KMS-11 (cell line): Measurements from ENCODE around the gene MYO18A.

Experiments
- H2AFZ ChIP-seq: fragments of 200-600 bp; sonication (generic); 2 replicates; pipeline ENCODE4 v1.6.1; 2016; ENCODE audit warnings: antibody characterized with exemption, mixed run types, low read depth
- H3K27ac ChIP-seq: fragments of 200-600 bp; sonication (generic); 2 replicates; pipeline ENCODE4 v1.6.1; 2016; ENCODE audit warnings: mild to moderate bottlenecking, mixed run types
- H3K27me3 ChIP-seq: fragments of 200-600 bp; sonication (generic); 2 replicates; pipeline ENCODE4 v1.6.1; 2017; ENCODE audit warnings: mild to moderate bottlenecking, low read depth, mixed run types, moderate library complexity; ENCODE audit not compliant: insufficient read depth
- H3K36me3 ChIP-seq: fragments of 200-600 bp; sonication (generic); 2 replicates; pipeline ENCODE4 v1.6.1; 2017; ENCODE audit warnings: mild to moderate bottlenecking, mixed run types; ENCODE audit not compliant: insufficient read depth
- H3K4me1 ChIP-seq: fragments of 200-600 bp; sonication (generic); 2 replicates; pipeline ENCODE4 v1.6.1; 2016; ENCODE audit warnings: mild to moderate bottlenecking, low read depth, mixed run types; ENCODE audit not compliant: poor library complexity, severe bottlenecking
- H3K4me2 ChIP-seq: fragments of 200-600 bp; sonication (generic); 2 replicates; pipeline ENCODE4 v1.7.0; 2016; ENCODE audit warnings: mild to moderate bottlenecking, mixed run types
- H3K4me3 ChIP-seq: fragments of 200-600 bp; sonication (generic); IDR thresholded peaks from 2 replicates; pipeline ENCODE4 v1.6.1; 2017; ENCODE audit warnings: low read depth, low read length, mixed read lengths; ENCODE audit not compliant: insufficient read depth
- H3K79me2 ChIP-seq: fragments of 200-600 bp; sonication (generic); 2 replicates; pipeline ENCODE4 v1.6.1; 2016; ENCODE audit warnings: low read depth, mixed run types; ENCODE audit not compliant: insufficient read depth
- H3K9ac ChIP-seq: fragments of 200-600 bp; sonication (generic); 2 replicates; pipeline ENCODE4 v1.6.1; 2016; ENCODE audit warnings: mild to moderate bottlenecking, mixed run types
- H4K20me1 ChIP-seq: fragments of 200-600 bp; sonication (generic); 2 replicates; pipeline ENCODE4 v1.6.1; 2016; ENCODE audit warnings: mild to moderate bottlenecking, mixed run types; ENCODE audit not compliant: insufficient read depth
- TF ChIP-seq, protein P1 (sequence below): fragments of 200-600 bp; sonication (generic); conservative IDR thresholded peaks from 2 replicates; pipeline ENCODE4 v1.6.1; 2017; ENCODE audit warnings: low read depth, mild to moderate bottlenecking, antibody characterized with exemption, low read length, moderate library complexity, mixed read lengths

The MYO18A gene

DNA sequence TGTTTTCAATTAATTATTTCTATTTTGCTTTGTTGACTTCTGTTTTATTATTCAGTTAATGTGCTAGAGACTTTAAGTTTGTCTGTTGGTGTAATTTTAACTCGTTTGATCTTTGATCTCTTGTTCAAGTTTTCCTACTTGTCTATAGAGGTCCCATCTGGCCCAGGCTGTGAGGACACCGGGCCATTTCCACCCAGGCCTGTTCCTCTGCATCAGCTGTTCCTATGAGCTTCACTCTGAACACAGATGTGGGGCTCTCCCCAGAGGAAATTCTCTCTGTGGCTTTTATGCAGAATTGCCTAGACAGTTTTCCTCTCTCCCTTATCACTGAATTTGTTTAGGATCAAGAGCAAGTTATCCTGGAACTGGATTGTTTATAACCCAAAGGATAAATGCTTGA is 44.7 kb downstream of the MYO18A start:
- TF ChIP-seq, protein P1, sequence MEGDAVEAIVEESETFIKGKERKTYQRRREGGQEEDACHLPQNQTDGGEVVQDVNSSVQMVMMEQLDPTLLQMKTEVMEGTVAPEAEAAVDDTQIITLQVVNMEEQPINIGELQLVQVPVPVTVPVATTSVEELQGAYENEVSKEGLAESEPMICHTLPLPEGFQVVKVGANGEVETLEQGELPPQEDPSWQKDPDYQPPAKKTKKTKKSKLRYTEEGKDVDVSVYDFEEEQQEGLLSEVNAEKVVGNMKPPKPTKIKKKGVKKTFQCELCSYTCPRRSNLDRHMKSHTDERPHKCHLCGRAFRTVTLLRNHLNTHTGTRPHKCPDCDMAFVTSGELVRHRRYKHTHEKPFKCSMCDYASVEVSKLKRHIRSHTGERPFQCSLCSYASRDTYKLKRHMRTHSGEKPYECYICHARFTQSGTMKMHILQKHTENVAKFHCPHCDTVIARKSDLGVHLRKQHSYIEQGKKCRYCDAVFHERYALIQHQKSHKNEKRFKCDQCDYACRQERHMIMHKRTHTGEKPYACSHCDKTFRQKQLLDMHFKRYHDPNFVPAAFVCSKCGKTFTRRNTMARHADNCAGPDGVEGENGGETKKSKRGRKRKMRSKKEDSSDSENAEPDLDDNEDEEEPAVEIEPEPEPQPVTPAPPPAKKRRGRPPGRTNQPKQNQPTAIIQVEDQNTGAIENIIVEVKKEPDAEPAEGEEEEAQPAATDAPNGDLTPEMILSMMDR = no peak
- Histone ChIP-seq H3K79me2 (no peaks in the 10 kb centered on the region; the same call in 1 of the 2 replicates), H3K4me2 (no peak overlapping the region), H3K27ac (no peak overlapping the region), H3K9ac (no peak overlapping the region), H2AFZ (no peak overlapping the region), H4K20me1 (no peaks in the 10 kb centered on the region), H3K4me3 (no peak overlapping the region), H3K4me1 (peaks cover 16% of the 10 kb centered on the region), H3K27me3 (no peaks in the 10 kb centered on the region), H3K36me3 (no peaks in the 10 kb centered on the region)

DNA sequence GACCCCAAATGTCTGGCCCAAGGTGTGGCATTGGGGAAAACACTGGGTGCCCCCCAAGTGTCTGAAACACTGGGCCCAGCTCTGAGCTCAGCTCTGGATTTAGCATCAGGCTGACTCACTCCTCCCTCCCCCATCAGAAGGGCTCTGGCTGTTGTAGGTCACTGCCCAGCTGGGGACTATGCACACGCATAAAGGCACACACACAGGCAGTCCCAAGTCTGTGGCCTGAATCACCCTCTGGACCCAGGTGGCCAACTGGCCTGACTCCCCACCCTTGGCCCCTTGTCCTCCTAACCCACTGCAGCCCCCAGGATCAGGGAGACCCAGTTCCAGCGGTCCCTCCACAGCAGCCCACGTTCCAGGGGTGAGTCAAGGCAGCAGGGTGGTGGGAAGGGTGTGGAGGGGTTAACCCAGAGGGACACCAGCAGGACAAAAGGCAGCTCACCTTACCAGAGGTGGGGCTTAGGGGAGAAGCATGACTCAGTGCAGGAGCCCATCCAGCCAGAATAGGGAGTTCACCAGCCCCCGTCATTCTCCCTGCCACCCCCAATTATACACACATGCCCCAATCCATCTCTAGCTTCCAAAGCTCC is 47.0 kb downstream of the MYO18A start:
- H2AFZ ChIP-seq = no peak overlapping the region
- H3K4me3 ChIP-seq = no peak overlapping the region
- no peak overlapping the region for H3K9ac ChIP-seq
- H3K27me3 ChIP-seq = no peaks in the 10 kb centered on the region
- no peaks in the 10 kb centered on the region for H4K20me1 ChIP-seq
- no peaks in the 10 kb centered on the region; the same call in 1 of the 2 replicates for H3K79me2 ChIP-seq
- H3K27ac ChIP-seq = no peak overlapping the region
- H3K4me1 ChIP-seq = peaks cover 8% of the 10 kb centered on the region
- no peak overlapping the region for H3K4me2 ChIP-seq
- TF ChIP-seq, protein P1 = no peak
- H3K36me3 ChIP-seq = no peaks in the 10 kb centered on the region

DNA sequence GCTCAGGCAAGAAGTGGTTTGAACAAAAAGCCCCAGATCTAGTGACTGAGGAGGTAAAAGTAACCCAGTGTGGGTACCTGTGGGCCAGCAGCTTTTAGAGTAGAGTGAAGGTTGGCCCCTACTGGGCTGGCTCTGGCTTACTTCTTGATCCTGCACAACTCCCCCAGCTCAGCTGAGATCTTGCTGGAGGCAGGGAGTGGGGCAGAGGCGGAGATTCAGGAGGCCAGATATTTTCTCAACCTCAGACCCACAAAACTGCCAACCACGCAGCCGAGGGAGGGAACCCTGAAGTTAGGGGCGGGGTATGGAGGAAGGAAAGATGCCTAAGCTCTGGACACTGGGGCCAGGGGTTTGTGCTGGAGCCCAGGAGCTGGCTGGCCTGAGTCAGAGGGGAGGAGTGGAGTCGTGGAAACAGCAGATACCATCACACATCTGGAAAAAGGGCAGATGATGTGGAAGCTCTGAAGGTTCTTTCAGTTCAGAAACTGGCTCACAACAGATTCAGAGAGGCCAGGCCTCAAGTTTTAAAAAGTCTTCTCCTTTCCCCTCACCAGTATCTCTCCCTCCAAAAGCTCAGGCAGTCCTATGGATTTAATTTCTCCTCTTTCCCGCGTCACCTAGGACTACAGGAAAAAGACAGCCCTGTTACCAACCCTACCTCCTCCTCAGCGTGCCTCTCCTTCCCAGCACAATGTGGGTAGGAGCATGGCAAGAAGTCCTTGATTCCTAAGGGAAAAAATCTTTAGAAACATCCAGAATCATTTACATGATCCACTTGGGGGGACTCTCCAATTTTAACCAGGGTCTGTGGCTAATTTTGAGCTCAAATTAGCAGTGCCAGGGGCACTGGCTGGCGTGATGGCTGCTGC is 48.1 kb downstream of the MYO18A start:
- TF ChIP-seq, protein P1 = no peak
- Histone ChIP-seq H3K27ac (no peak overlapping the region), H4K20me1 (no peaks in the 10 kb centered on the region), H3K4me3 (no peak overlapping the region), H3K79me2 (no peaks in the 10 kb centered on the region; the same call in 1 of the 2 replicates), H3K4me2 (no peak overlapping the region), H3K4me1 (no peaks in the 10 kb centered on the region), H3K36me3 (no peaks in the 10 kb centered on the region), H3K27me3 (no peaks in the 10 kb centered on the region), H3K9ac (no peak overlapping the region), H2AFZ (no peak overlapping the region)

DNA sequence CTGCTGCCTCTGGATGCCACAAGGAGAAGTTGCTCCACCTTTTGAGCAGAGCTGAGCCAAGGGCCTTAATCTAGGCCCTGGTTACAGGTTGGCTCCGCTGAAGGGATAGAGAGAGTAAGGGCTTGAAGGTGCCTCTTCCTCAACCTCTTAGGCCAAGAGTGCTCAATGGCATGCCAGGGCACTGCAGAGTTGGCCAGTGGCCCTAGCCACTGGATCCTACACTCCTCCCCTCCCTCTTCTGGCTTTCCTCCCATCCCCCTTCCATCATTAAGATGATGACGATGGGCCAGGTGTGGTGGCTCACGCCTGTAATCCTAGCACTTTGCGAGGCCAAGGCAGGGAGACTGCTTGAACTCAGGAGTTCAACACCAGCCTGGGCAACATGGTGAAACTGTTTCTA is 50.5 kb downstream of the MYO18A start:
- Histone ChIP-seq H4K20me1 (no peaks in the 10 kb centered on the region), H2AFZ (no peak overlapping the region), H3K4me2 (no peak overlapping the region), H3K27ac (no peak overlapping the region), H3K4me1 (no peaks in the 10 kb centered on the region), H3K27me3 (no peaks in the 10 kb centered on the region), H3K79me2 (no peaks in the 10 kb centered on the region), H3K9ac (no peak overlapping the region), H3K36me3 (no peaks in the 10 kb centered on the region), H3K4me3 (no peak overlapping the region)
- TF ChIP-seq, protein P1 = no peak
